RCC 7860 (cell line): ENCODE data around the gene NFS1.
"Not testable (repeated sequence)": the region's sequence is repeated elsewhere in the genome, so short reads cannot be mapped to it uniquely, and the experiment has no call there.

Experiments
- DNase-seq: peaks from one replicate; pipeline ENCODE4 v3.0.0-alpha.2; 2015; ENCODE audit warnings: low spot score
- FAIRE-seq: peaks from 2 replicates; lab custom pipeline; 2012; peaks lifted over from hg19 to GRCh38; lab: Jason Lieb, UNC

NFS1 gene

DNA sequence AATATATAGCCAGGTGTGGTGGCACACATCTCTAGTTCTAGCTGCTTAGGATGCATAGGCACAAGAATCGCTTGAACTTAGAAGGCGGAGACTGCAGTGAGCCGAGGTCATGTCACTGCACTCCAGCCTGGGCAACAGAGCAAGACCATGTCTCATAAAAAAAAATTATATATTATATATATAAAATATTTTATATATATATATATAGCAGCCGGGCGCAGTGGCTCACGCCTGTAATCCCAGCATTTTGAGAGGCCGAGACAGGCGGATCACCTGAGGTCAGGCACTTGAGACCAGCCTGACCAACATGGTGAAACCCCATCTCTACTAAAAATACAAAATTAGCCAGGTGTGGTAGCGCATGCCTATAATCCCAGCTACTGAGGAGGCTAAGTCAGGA, 13.8 kb downstream of the NFS1 start:
- DNase-seq, FAIRE-seq: not testable (repeated sequence)

- DNase-seq, result no peak
- FAIRE-seq, result no peak
These were observed 17.2 kb downstream of the NFS1 start for GRCh38 chr20:35681960-35682359.

GRCh38 chr20:35680452-35681183, 18.5 kb downstream of the NFS1 start:
- FAIRE-seq, result no peak

GRCh38 chr20:35674921-35675320, 24.2 kb downstream of the NFS1 start:
- no peak for DNase-seq
- FAIRE-seq, result no peak

More at GRCh38 chr20:35680452-35681183, 18.5 kb downstream of the NFS1 start:
- no peak for DNase-seq

DNA sequence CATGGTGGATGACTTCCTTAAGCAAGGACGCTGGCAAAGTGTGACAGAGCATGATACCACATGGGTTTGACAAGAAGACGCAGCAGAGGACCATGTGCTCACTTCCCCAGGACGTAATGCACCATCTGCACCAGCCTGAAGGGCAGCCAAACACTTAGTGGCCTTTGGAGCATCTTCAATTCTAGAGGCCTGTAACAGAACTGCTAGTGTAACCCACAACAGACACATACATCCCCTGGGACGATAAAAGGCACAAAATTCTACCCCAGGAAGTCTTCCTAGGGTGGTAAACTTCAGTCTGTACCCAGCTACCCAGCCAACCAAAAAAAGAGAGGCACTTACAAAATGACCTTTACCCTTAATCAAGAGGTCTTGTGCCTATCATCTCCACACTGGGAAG, 25.3 kb downstream of the NFS1 start:
- no peak for FAIRE-seq
- DNase-seq, result no peak

GRCh38 chr20:35669681-35670080, 29.5 kb downstream of the NFS1 start:
- FAIRE-seq (no peak), DNase-seq (no peak)

- DNase-seq (no peak), FAIRE-seq (no peak)
These were observed 29.9 kb downstream of the NFS1 start for GRCh38 chr20:35669221-35669620.

DNA sequence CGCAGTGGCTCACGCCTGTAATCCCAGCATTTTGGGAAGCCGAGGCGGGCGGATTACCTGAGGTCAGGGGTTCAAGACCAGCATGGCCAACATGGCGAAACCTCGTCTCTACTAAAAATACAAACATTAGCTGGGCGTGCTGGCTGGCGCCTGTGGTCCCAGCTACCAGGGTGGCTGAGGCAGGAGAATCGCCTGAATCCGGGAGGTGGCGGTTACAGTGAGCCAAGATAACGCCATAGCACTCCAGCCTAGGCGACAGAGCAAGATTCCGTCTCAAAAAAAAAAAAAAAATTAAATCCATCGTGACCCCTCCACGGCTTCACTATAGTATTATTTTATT, 33.2 kb downstream of the NFS1 start:
- no peak for DNase-seq
- FAIRE-seq, result no peak

DNA sequence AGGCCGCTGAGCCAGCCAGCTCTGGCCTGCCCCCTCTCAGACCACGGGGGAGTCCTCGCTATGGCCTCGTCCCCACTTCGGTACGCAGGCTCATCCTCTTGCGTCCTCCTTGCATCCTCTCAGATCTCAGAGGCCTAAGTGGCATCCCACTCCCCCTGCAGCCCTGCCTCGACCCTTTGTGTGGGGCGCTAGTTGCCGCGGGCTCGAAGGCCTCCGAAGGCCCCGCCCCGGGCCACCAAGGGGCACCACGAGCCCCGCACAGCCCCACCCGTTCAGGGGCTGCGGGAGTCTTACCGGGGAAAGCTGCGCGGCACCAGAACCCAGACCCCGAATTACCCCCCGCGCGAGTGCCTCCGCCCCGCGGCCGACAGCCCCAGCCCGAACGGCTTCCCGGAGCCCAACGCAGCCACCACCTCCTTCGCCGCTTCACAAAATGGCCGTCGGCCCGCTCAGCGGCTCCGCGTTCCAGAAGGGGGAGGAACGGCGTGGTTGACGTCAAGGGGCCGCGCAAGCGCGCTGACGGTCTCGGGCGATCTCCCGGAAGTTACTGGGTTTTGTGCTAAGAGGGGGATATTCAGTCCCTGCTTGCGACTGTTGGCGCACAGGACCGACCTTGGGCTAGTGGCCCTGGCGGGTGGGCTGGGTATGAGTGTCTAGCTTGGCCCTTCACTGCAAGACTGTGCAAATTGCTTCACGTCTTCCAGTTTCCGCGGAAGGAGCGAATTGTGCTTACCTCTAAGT, 34.5 kb downstream of the NFS1 start, which contains the start of the genes CPNE1 and RBM12:
Gene CPNE1, minus strand, starts transcription at position 435 of the 741 bp plus-strand sequence. CDS start 31,977 bp downstream, outside the sequence.
Gene RBM12, minus strand, starts transcription at position 435 of the 741 bp plus-strand sequence. CDS start 9,578 bp downstream, outside the sequence.
- FAIRE-seq, result peak; percentile 53

DNA sequence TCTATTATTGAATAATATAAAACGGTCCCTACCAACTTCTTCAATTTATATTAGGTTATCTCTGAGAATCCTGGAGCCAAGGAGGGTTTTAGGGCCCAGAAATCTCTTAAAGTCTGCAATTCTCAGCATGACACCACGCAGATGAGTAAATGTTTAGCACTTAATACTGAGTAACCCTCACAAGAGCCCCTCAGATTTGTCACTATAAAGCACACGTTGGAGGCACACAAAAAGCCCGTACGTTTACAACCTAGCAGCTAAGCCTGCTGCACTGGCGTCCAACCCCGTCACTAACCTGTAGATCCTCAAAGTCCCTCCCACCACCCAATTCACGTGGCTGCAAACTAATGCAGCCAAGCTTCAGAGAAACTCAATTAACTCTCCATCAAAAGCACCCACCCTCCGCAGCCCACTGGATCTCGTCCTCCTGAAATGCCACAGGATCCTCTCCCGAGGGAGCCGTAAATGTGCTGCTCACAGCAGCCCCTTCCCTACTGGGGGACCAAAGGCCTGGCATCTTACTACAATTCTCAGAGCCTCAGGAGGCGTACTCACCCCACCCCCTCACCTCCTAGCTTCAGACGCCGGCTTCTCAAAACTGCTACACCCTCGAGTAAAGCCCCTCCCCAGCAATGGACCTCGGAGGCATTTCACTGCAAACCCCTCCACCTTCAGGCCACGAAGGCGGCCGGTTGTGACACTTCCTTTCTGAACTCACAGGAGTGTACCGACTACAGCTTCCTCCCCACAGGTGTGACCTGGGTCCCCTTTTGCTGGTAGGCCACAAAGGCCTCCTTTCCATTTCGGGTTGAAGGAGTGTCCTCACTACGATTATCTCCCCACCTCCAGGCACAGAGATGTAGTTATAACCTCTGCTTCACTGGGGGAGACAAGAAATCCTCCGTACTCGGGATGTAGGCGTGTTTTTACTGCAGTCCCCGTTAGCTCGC, 35.4 kb downstream of the NFS1 start:
- peak; percentile 37 for DNase-seq
- FAIRE-seq, result no peak

More for the DNA sequence above, 34.5 kb downstream of the NFS1 start, which contains the start of the genes CPNE1 and RBM12:
- peak; percentile 89 for DNase-seq

GRCh38 chr20:35662551-35662950, 36.6 kb downstream of the NFS1 start:
- no peak for DNase-seq
- no peak for FAIRE-seq

GRCh38 chr20:35661908-35662307, 37.2 kb downstream of the NFS1 start:
- FAIRE-seq, result no peak
- DNase-seq, result no peak

GRCh38 chr20:35661053-35661452, 38.1 kb downstream of the NFS1 start:
- FAIRE-seq, result peak; percentile 80
- peak; percentile 47 for DNase-seq

- FAIRE-seq (no peak), DNase-seq (no peak)
These were observed 38.8 kb downstream of the NFS1 start for GRCh38 chr20:35660122-35660937.

- DNase-seq, result no peak
- FAIRE-seq, result no peak
These were observed 41.9 kb downstream of the NFS1 start for GRCh38 chr20:35657271-35657670.

DNA sequence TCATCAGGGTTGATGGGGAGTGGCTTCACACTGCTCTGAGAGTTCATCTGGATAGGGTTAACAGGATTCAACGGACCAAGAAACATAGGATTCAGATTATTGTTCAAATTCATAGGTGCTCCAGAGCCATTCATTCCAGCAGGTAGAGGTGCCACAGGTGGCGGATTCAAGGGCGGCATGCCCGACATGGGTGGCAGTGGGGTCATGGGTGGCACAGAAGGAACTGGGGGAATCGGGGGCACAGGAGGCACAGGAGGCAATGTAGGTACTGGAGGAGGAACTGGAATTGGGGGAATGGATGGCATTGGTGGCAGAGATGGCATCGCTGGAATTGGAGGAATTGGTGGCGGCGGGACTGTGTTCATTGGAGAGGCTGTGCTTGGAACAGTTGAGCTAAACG, 44.7 kb downstream of the NFS1 start:
- no peak for FAIRE-seq
- DNase-seq, result no peak

GRCh38 chr20:35653893-35654292, 45.3 kb downstream of the NFS1 start:
- no peak for DNase-seq
- no peak for FAIRE-seq

DNA sequence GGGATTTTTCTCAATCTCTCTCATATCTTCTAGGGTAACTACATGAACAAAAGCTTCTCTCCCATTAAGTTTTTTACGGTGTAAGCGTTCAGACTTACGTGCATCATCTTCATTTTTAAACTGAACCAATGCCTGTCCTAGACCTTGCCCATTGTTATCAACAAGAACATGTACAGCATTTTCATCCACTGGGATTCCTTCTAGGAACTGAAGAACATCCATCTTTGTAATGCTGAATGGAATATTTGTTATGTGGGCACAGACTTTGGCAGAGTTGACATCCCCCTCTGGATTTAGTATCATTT, 45.8 kb downstream of the NFS1 start:
- DNase-seq, result no peak
- FAIRE-seq, result no peak

GRCh38 chr20:35652641-35653429, 46.3 kb downstream of the NFS1 start:
- DNase-seq (no peak), FAIRE-seq (no peak)
